Mucosa of stomach (tissue), 1 donor: ENCODE data around the gene POR.
"Not testable (repeated sequence)": the region's sequence is repeated elsewhere in the genome, so short reads cannot be mapped to it uniquely, and the experiment has no call there.

Experiments
- H3K27me3 ChIP-seq: one replicate; pipeline ENCODE4 v1.7.0; 2013; ENCODE audit warnings: mild to moderate bottlenecking, low read length; ENCODE audit not compliant: control insufficient read depth, insufficient read depth
- H3K36me3 ChIP-seq: one replicate; pipeline ENCODE4 v1.7.0; 2013; ENCODE audit warnings: low read length; ENCODE audit not compliant: control insufficient read depth, insufficient read depth
- H3K4me1 ChIP-seq: one replicate; pipeline ENCODE4 v1.7.0; 2013; ENCODE audit warnings: mild to moderate bottlenecking, low read length; ENCODE audit not compliant: control insufficient read depth, insufficient read depth
- H3K4me3 ChIP-seq: one replicate; pipeline ENCODE4 v1.7.0; 2013; ENCODE audit warnings: low read length
- H3K9ac ChIP-seq: one replicate; pipeline ENCODE4 v1.7.0; 2013; ENCODE audit warnings: mild to moderate bottlenecking, low read length, moderate library complexity
- H3K9me3 ChIP-seq: one replicate; pipeline ENCODE4 v1.7.0; 2013; ENCODE audit warnings: mild to moderate bottlenecking, low read length, moderate library complexity; ENCODE audit not compliant: control insufficient read depth
- donor health status: Pancreatic carcinoma.

The POR gene

GRCh38 chr7:75889223-75889825 lies 25.6 kb upstream of the POR start:
- Histone ChIP-seq H3K9me3 (no peaks in the 10 kb centered on the region), H3K9ac (no peak overlapping the region), H3K4me3 (no peak overlapping the region), H3K4me1 (peaks cover 9% of the 10 kb centered on the region), H3K27me3 (no peaks in the 10 kb centered on the region), H3K36me3 (peaks cover 14% of the 10 kb centered on the region)

GRCh38 chr7:75889826-75890225 lies 25.1 kb upstream of the POR start:
- no peaks in the 10 kb centered on the region for H3K9me3 ChIP-seq
- peaks cover 4% of the 10 kb centered on the region for H3K4me1 ChIP-seq
- H3K36me3 ChIP-seq = peaks cover 14% of the 10 kb centered on the region
- no peak overlapping the region for H3K4me3 ChIP-seq
- no peak overlapping the region for H3K9ac ChIP-seq
- H3K27me3 ChIP-seq = no peaks in the 10 kb centered on the region

- not testable (repeated sequence) for H3K27me3 ChIP-seq, H3K9me3 ChIP-seq, H3K4me3 ChIP-seq, H3K36me3 ChIP-seq, H3K9ac ChIP-seq, H3K4me1 ChIP-seq
These were observed 23.7 kb upstream of the POR start for GRCh38 chr7:75891237-75891636.

- no peak overlapping the region for H3K4me3 ChIP-seq
- H3K9me3 ChIP-seq = no peaks in the 10 kb centered on the region
- H3K36me3 ChIP-seq = no peaks in the 10 kb centered on the region
- H3K9ac ChIP-seq = no peak overlapping the region
- H3K27me3 ChIP-seq = no peaks in the 10 kb centered on the region
- no peaks in the 10 kb centered on the region for H3K4me1 ChIP-seq
These were observed 23.0 kb upstream of the POR start for GRCh38 chr7:75891815-75892411.

- no peaks in the 10 kb centered on the region for H3K4me1 ChIP-seq
- H3K36me3 ChIP-seq = no peaks in the 10 kb centered on the region
- H3K9ac ChIP-seq = no peak overlapping the region
- H3K9me3 ChIP-seq = no peaks in the 10 kb centered on the region
- no peak overlapping the region for H3K4me3 ChIP-seq
- no peaks in the 10 kb centered on the region for H3K27me3 ChIP-seq
These were observed 22.2 kb upstream of the POR start for GRCh38 chr7:75892634-75893272.

GRCh38 chr7:75896803-75897327 lies 18.1 kb upstream of the POR start:
- H3K36me3 ChIP-seq = no peaks in the 10 kb centered on the region
- H3K9me3 ChIP-seq = no peaks in the 10 kb centered on the region
- no peak overlapping the region for H3K9ac ChIP-seq
- H3K27me3 ChIP-seq = no peaks in the 10 kb centered on the region
- no peaks in the 10 kb centered on the region for H3K4me1 ChIP-seq
- H3K4me3 ChIP-seq = no peak overlapping the region

GRCh38 chr7:75900617-75901315 lies 14.2 kb upstream of the POR start:
- peaks cover 2% of the 10 kb centered on the region for H3K4me1 ChIP-seq
- no peaks in the 10 kb centered on the region for H3K36me3 ChIP-seq
- no peak overlapping the region for H3K4me3 ChIP-seq
- H3K27me3 ChIP-seq = no peaks in the 10 kb centered on the region
- H3K9ac ChIP-seq = no peak overlapping the region
- H3K9me3 ChIP-seq = no peaks in the 10 kb centered on the region

GRCh38 chr7:75905785-75906604 lies 9.0 kb upstream of the POR start:
- Histone ChIP-seq H3K4me3 (no peak overlapping the region), H3K36me3 (no peaks in the 10 kb centered on the region), H3K27me3 (no peaks in the 10 kb centered on the region), H3K9ac (no peak overlapping the region), H3K9me3 (no peaks in the 10 kb centered on the region), H3K4me1 (peaks cover 8% of the 10 kb centered on the region)

GRCh38 chr7:75906991-75907667 lies 7.8 kb upstream of the POR start:
- Histone ChIP-seq H3K36me3 (no peaks in the 10 kb centered on the region), H3K4me3 (no peak overlapping the region), H3K9me3 (no peaks in the 10 kb centered on the region), H3K27me3 (no peaks in the 10 kb centered on the region), H3K9ac (no peak overlapping the region), H3K4me1 (peaks cover 8% of the 10 kb centered on the region)

- not testable (repeated sequence) for H3K27me3 ChIP-seq, H3K4me1 ChIP-seq, H3K9me3 ChIP-seq, H3K9ac ChIP-seq, H3K4me3 ChIP-seq, H3K36me3 ChIP-seq
These were observed 7.3 kb upstream of the POR start for GRCh38 chr7:75907668-75908039.

GRCh38 chr7:75909521-75910132 lies 5.3 kb upstream of the POR start:
- Histone ChIP-seq H3K36me3 (no peaks in the 10 kb centered on the region), H3K9me3 (no peaks in the 10 kb centered on the region), H3K4me1 (peaks cover 16% of the 10 kb centered on the region), H3K9ac (no peak overlapping the region), H3K27me3 (no peaks in the 10 kb centered on the region), H3K4me3 (no peak overlapping the region)
